ENCODE results near the gene SORT1. TPM values are rescaled to one million over a fixed set of nuclear protein-coding genes. Genes with fewer than 3 reads are reported as not detected.

The SORT1 gene
- total and polyA plus RNA-seq, 2 of the 8 experiments (the other 6 are each of a cell fraction or from before 2014, with no cell fraction given), result 18.7 to 69.6 TPM

DNA sequence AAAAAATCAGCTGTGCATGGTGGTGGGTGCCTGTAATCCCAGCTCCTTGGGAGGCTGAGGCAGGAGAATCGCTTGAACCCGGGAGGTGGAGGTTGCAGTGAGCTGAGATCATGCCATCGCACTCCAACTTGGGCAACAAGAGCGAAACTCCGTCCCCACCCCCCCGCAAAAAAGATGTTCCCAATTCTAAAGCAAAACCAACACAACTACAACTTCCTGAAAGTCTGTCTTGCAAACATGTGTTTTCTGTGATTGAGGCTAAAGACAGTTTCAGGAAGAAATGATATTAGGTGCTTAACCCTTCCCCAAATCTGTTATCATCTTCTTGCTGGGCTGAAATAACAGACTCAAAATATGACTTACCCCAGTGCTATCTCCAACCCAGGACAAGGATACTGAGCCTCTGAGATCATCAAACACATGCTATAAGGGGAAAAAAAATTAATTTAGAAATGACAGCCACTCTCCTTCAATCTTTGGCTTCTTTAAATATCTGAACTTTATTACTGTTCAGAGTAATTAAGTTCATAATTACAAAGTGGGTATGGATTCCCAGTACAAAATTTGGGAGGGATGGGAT is 28.5 kb downstream of the SORT1 start:
- peaks cover 2% of the 10 kb centered on the region for H3K79me1 ChIP-seq (ENCODE audit: low read depth, low read length)
- no peak overlapping the region for H2AFZ ChIP-seq (ENCODE audit: low read length)
- no peak overlapping the region for H3K56ac ChIP-seq (replicated peaks; ENCODE audit: insufficient read length, low read depth, low read length)
- peaks cover 4 to 35% of the 10 kb centered on the region in 2 experiments; a peak in 3 of 4 replicates for H3K79me2 ChIP-seq (ENCODE audit: control insufficient read depth in 1 of 2, insufficient read depth in 2 of 2, low read length in 2 of 2)
- no peak overlapping the region for H3K9ac ChIP-seq (replicated peaks in 1 of 4; ENCODE audit: extremely low read depth in 1 of 4, low read depth in 3 of 4, low read length in 3 of 4)
- H2BK20ac ChIP-seq (ENCODE audit: low read length), result no peak overlapping the region
- H3K4me3 ChIP-seq (ENCODE audit: extremely low read depth in 1 of 4, insufficient read depth in 2 of 4, low read depth in 3 of 4, low read length in 4 of 4), result no peak overlapping the region
- H3K23me2 ChIP-seq (ENCODE audit: low read depth, low read length), result no peaks in the 10 kb centered on the region; the same call in 1 of the 2 replicates
- H4K91ac ChIP-seq (replicated peaks; ENCODE audit: insufficient read length, low read length), result no peak overlapping the region
- 93% methylated on average over 6 of the region's 6 CpGs; no CpG with 5 or more reads in 1 of the 2 experiments for WGBS, 2 experiments (ENCODE audit: extremely low coverage in 1 of 2, insufficient coverage in 1 of 2, insufficient read length in 1 of 2, insufficient replicate concordance in 2 of 2, low coverage in 1 of 2, low lambda C conversion rate in 2 of 2, missing lambda C conversion rate in 1 of 2)
- peaks cover 0 to 22% (median 4%) of the 10 kb centered on the region in 4 experiments; a peak in 4 of 8 replicates for H3K36me3 ChIP-seq (ENCODE audit: control insufficient read depth in 2 of 4, insufficient read depth in 4 of 4, low read length in 3 of 4)
- H2BK120ac ChIP-seq (replicated peaks; ENCODE audit: low read depth, low read length), result no peak overlapping the region
- H4K8ac ChIP-seq (ENCODE audit: extremely low read depth, insufficient read depth, low read length), result no peak overlapping the region
- peaks cover 0 to 5% of the 10 kb centered on the region in 2 experiments for H4K20me1 ChIP-seq (replicated peaks in 1 of 2; ENCODE audit: control insufficient read depth in 1 of 2, insufficient read depth in 2 of 2, low read length in 2 of 2)
- DNase-seq (ENCODE audit: low read depth in 1 of 2, low spot score in 2 of 2), result no peak
- H3K27ac ChIP-seq (ENCODE audit: low read depth, low read length), result no peak overlapping the region
- peaks cover 0 to 10% (median 2%) of the 10 kb centered on the region in 4 experiments; a peak in 2 of 7 replicates for H3K4me1 ChIP-seq (replicated peaks in 1 of 4; ENCODE audit: control insufficient read depth in 3 of 4, insufficient read depth in 4 of 4, low read length in 3 of 4)
- H3K4me2 ChIP-seq (ENCODE audit: insufficient read depth in 1 of 2, low read depth in 2 of 2, low read length in 2 of 2), result no peak overlapping the region
- H3K9me3 ChIP-seq (ENCODE audit: insufficient read depth in 2 of 2, low read depth in 1 of 2, low read length in 1 of 2), result no peaks in the 10 kb centered on the region
- H3K23ac ChIP-seq (ENCODE audit: insufficient read length), result no peak overlapping the region
- FAIRE-seq, result no peak
- H4K5ac ChIP-seq (ENCODE audit: insufficient read length, low read depth, low read length), result no peak overlapping the region
- H2BK15ac ChIP-seq (ENCODE audit: low read length), result no peak overlapping the region
- no peak overlapping the region for H2AK5ac ChIP-seq (ENCODE audit: low read depth, low read length)
- H3K27me3 ChIP-seq (replicated peaks in 1 of 4; ENCODE audit: control insufficient read depth in 3 of 4, extremely low read depth in 1 of 4, insufficient read depth in 3 of 4, low read length in 3 of 4), result no peaks in the 10 kb centered on the region
- no peak overlapping the region for H3K4ac ChIP-seq (replicated peaks; ENCODE audit: insufficient read length, low read depth, low read length)
- no peak overlapping the region for H2BK12ac ChIP-seq (ENCODE audit: low read depth, low read length)
- no peak overlapping the region for H2BK5ac ChIP-seq (ENCODE audit: low read depth, low read length)
- POLR2A ChIA-PET (ENCODE audit: partially characterized antibody), result no interaction called here
- no peak overlapping the region for H3K18ac ChIP-seq (ENCODE audit: extremely low read depth, low read length)
- CTCF ChIA-PET (ENCODE audit: partially characterized antibody), result interaction anchor here (1.1 to 3.0 kb wide), 5 partner anchors 11 to 91 kb away, joined by 3 to 8 read pairs (median 3); no protein-coding TSS in a partner anchor
- no peak overlapping the region for H3K14ac ChIP-seq (ENCODE audit: insufficient read length)
- no peak for TF ChIP-seq MAFK (IDR thresholded peaks at IDR 0.05; ENCODE audit: low read depth, low read length)
- no peak for TF ChIP-seq GTF2F1 (IDR thresholded peaks at IDR 0.05; ENCODE audit: borderline replicate concordance, low read depth, low read length)
- TF ChIP-seq EZH2 (IDR thresholded peaks at IDR 0.05; ENCODE audit: low read depth, low read length, severe bottlenecking), result no peak
- TF ChIP-seq CHD1 (IDR thresholded peaks at IDR 0.05; ENCODE audit: low read depth, low read length), result no peak
- TF ChIP-seq ZNF274 (IDR thresholded peaks at IDR 0.05; ENCODE audit: borderline replicate concordance, extremely low read depth, low read length), result no peak
- TF ChIP-seq RXRA (IDR thresholded peaks at IDR 0.05; ENCODE audit: insufficient read depth, low read depth, low read length), result no peak
- no peak for TF ChIP-seq SUZ12 (IDR thresholded peaks at IDR 0.05; ENCODE audit: low read length)
- no peak for TF ChIP-seq ASH2L (IDR thresholded peaks at IDR 0.05; ENCODE audit: low read length)
- TF ChIP-seq SAP30 (IDR thresholded peaks at IDR 0.05; ENCODE audit: insufficient read depth, insufficient replicate concordance, low read length), result no peak
- TF ChIP-seq, protein P1, sequence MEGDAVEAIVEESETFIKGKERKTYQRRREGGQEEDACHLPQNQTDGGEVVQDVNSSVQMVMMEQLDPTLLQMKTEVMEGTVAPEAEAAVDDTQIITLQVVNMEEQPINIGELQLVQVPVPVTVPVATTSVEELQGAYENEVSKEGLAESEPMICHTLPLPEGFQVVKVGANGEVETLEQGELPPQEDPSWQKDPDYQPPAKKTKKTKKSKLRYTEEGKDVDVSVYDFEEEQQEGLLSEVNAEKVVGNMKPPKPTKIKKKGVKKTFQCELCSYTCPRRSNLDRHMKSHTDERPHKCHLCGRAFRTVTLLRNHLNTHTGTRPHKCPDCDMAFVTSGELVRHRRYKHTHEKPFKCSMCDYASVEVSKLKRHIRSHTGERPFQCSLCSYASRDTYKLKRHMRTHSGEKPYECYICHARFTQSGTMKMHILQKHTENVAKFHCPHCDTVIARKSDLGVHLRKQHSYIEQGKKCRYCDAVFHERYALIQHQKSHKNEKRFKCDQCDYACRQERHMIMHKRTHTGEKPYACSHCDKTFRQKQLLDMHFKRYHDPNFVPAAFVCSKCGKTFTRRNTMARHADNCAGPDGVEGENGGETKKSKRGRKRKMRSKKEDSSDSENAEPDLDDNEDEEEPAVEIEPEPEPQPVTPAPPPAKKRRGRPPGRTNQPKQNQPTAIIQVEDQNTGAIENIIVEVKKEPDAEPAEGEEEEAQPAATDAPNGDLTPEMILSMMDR (IDR thresholded peaks at IDR 0.05; ENCODE audit: control extremely low read depth in 1 of 3, insufficient read depth in 1 of 3, low read depth in 1 of 3, low read length in 3 of 3), result no peak
